Measurements from ENCODE around the gene RBKS. TPM values are rescaled to one million over a fixed set of nuclear protein-coding genes. Genes with fewer than 3 reads are reported as not detected.

The RBKS gene
- total and polyA plus RNA-seq, 2 of the 13 experiments (the other 11 are each of a cell fraction or from before 2014, with no cell fraction given): 7.7 to 8.3 TPM

DNA sequence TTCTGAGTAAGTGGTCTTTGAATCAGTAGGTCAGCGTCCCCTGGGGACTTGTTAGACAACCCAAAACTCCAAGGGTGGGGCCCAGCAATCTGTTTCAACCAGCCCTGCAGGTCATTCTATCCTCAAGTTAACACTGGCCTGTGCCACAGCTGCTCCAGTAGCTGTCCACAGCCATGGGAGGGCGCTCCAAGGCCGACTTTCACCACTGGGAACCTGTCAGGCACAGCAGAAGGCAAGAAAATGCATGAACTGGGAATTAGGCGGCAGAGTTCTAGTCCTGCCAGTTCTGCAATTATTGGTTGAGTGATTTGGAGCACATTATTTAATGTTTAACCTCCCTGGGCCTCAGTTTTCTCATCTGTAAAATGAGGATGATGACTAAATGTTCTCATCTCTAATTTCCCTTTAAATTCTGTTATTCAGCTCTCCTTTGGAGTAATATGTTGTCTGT, 136.0 kb downstream of the RBKS start (continued):
- TF ChIP-seq, protein P1, sequence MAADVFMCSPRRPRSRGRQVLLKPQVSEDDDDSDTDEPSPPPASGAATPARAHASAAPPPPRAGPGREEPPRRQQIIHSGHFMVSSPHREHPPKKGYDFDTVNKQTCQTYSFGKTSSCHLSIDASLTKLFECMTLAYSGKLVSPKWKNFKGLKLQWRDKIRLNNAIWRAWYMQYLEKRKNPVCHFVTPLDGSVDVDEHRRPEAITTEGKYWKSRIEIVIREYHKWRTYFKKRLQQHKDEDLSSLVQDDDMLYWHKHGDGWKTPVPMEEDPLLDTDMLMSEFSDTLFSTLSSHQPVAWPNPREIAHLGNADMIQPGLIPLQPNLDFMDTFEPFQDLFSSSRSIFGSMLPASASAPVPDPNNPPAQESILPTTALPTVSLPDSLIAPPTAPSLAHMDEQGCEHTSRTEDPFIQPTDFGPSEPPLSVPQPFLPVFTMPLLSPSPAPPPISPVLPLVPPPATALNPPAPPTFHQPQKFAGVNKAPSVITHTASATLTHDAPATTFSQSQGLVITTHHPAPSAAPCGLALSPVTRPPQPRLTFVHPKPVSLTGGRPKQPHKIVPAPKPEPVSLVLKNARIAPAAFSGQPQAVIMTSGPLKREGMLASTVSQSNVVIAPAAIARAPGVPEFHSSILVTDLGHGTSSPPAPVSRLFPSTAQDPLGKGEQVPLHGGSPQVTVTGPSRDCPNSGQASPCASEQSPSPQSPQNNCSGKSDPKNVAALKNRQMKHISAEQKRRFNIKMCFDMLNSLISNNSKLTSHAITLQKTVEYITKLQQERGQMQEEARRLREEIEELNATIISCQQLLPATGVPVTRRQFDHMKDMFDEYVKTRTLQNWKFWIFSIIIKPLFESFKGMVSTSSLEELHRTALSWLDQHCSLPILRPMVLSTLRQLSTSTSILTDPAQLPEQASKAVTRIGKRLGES (CRISPR knock-in tag; IDR thresholded peaks at IDR 0.05; ENCODE audit: borderline replicate concordance): no peak
- no peak for TF ChIP-seq HIVEP1 (CRISPR knock-in tag; IDR thresholded peaks at IDR 0.05)
- TF ChIP-seq, protein P2, sequence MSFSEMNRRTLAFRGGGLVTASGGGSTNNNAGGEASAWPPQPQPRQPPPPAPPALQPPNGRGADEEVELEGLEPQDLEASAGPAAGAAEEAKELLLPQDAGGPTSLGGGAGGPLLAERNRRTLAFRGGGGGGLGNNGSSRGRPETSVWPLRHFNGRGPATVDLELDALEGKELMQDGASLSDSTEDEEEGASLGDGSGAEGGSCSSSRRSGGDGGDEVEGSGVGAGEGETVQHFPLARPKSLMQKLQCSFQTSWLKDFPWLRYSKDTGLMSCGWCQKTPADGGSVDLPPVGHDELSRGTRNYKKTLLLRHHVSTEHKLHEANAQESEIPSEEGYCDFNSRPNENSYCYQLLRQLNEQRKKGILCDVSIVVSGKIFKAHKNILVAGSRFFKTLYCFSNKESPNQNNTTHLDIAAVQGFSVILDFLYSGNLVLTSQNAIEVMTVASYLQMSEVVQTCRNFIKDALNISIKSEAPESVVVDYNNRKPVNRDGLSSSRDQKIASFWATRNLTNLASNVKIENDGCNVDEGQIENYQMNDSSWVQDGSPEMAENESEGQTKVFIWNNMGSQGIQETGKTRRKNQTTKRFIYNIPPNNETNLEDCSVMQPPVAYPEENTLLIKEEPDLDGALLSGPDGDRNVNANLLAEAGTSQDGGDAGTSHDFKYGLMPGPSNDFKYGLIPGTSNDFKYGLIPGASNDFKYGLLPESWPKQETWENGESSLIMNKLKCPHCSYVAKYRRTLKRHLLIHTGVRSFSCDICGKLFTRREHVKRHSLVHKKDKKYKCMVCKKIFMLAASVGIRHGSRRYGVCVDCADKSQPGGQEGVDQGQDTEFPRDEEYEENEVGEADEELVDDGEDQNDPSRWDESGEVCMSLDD (CRISPR knock-in tag; IDR thresholded peaks at IDR 0.05; ENCODE audit: borderline replicate concordance): no peak
- 0 out of 2 replicates have a peak, but pooled peaks have one; percentile 9 for TF ChIP-seq ETV5 (CRISPR knock-in tag; IDR thresholded peaks at IDR 0.05; ENCODE audit: borderline replicate concordance)
- TF ChIP-seq ZEB1 (IDR thresholded peaks at IDR 0.05; ENCODE audit: insufficient replicate concordance, low read depth): peak; percentile 30
- no peak for TF ChIP-seq KAT2B (IDR thresholded peaks at IDR 0.05; ENCODE audit: borderline replicate concordance, low read depth, low read length)
- TF ChIP-seq SKI (IDR thresholded peaks at IDR 0.05; ENCODE audit: partially characterized antibody): no peak
- no peak for TF ChIP-seq FOXA1 (IDR thresholded peaks at IDR 0.05)
- peak; percentile 51; the same call in 1 of the 2 replicates for TF ChIP-seq FOXA1 (CRISPR knock-in tag; IDR thresholded peaks at IDR 0.05)
- TF ChIP-seq, protein P3, sequence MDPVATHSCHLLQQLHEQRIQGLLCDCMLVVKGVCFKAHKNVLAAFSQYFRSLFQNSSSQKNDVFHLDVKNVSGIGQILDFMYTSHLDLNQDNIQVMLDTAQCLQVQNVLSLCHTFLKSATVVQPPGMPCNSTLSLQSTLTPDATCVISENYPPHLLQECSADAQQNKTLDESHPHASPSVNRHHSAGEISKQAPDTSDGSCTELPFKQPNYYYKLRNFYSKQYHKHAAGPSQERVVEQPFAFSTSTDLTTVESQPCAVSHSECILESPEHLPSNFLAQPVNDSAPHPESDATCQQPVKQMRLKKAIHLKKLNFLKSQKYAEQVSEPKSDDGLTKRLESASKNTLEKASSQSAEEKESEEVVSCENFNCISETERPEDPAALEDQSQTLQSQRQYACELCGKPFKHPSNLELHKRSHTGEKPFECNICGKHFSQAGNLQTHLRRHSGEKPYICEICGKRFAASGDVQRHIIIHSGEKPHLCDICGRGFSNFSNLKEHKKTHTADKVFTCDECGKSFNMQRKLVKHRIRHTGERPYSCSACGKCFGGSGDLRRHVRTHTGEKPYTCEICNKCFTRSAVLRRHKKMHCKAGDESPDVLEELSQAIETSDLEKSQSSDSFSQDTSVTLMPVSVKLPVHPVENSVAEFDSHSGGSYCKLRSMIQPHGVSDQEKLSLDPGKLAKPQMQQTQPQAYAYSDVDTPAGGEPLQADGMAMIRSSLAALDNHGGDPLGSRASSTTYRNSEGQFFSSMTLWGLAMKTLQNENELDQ (CRISPR knock-in tag; IDR thresholded peaks at IDR 0.05; ENCODE audit: borderline replicate concordance): no peak
- TF ChIP-seq ZNF652 (CRISPR knock-in tag; IDR thresholded peaks at IDR 0.05; ENCODE audit: borderline replicate concordance, low read depth): no peak; the same call in 1 of the 2 replicates
- TF ChIP-seq RBM22 (optimal IDR thresholded peaks at IDR 0.05; ENCODE audit: low read length): peak; percentile 55
- no peak; the same call in 1 of the 2 replicates for TF ChIP-seq ZSCAN9 (CRISPR knock-in tag; IDR thresholded peaks at IDR 0.05; ENCODE audit: borderline replicate concordance)
- peak; percentile 94 for TF ChIP-seq ERF (CRISPR knock-in tag; IDR thresholded peaks at IDR 0.05)
- no peak for TF ChIP-seq ZNF138 (CRISPR knock-in tag; IDR thresholded peaks at IDR 0.05; ENCODE audit: low read depth)
- no peak for TF ChIP-seq ZNF44 (CRISPR knock-in tag; IDR thresholded peaks at IDR 0.05)
- TF ChIP-seq, protein P4, sequence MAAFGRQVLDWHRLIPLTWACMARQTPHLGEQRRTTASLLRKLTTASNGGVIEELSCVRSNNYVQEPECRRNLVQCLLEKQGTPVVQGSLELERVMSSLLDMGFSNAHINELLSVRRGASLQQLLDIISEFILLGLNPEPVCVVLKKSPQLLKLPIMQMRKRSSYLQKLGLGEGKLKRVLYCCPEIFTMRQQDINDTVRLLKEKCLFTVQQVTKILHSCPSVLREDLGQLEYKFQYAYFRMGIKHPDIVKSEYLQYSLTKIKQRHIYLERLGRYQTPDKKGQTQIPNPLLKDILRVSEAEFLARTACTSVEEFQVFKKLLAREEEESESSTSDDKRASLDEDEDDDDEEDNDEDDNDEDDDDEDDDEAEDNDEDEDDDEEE (CRISPR knock-in tag; IDR thresholded peaks at IDR 0.05): peak; percentile 91; the same call in 1 of the 2 replicates
- TF ChIP-seq JUNB (CRISPR knock-in tag; IDR thresholded peaks at IDR 0.05; ENCODE audit: borderline replicate concordance): no peak
- TF ChIP-seq, protein P5, sequence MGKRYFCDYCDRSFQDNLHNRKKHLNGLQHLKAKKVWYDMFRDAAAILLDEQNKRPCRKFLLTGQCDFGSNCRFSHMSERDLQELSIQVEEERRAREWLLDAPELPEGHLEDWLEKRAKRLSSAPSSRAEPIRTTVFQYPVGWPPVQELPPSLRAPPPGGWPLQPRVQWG (CRISPR knock-in tag; IDR thresholded peaks at IDR 0.05; ENCODE audit: borderline replicate concordance, low read depth): no peak
- TF ChIP-seq ZNF382 (CRISPR knock-in tag; IDR thresholded peaks at IDR 0.05; ENCODE audit: borderline replicate concordance): no peak
- no peak for TF ChIP-seq TP53 (CRISPR knock-in tag; conservative IDR thresholded peaks at IDR 0.05)
- no peak for TF ChIP-seq KLF9 (CRISPR knock-in tag; IDR thresholded peaks at IDR 0.05; ENCODE audit: low read depth)

Measured in HepG2 (cell line).